ENCODE results near the gene CNTNAP5. TPM values are rescaled to one million over a fixed set of nuclear protein-coding genes. Genes with fewer than 3 reads are reported as not detected.

CNTNAP5 gene
- total and polyA plus RNA-seq, 2 donors from 2014 or later = 0.50 TPM; not detected in 1

- DNase-seq (no peak), FAIRE-seq (no peak)
- intact Hi-C loops (cut with DNase I) = no loop called here
- TF ChIP-seq CTCF (IDR thresholded peaks at IDR 0.05; ENCODE audit: borderline replicate concordance, extremely low read depth, insufficient read depth) = no peak
- H3K9me3 ChIP-seq (ENCODE audit: control insufficient read depth in 2 of 3, insufficient read depth in 1 of 3, low read length in 3 of 3) = no peaks in the 10 kb centered on the region
- H3K4me3 ChIP-seq (ENCODE audit: low read length in 3 of 3) = no peak overlapping the region
- no peak overlapping the region for H3K27ac ChIP-seq (ENCODE audit: low read depth in 2 of 2, low read length in 2 of 2)
- H3K27me3 ChIP-seq (ENCODE audit: control insufficient read depth, insufficient read depth, low read length) = no peaks in the 10 kb centered on the region
- no peaks in the 10 kb centered on the region for H3K36me3 ChIP-seq (ENCODE audit: control insufficient read depth in 2 of 3, insufficient read depth in 3 of 3, low read length in 3 of 3)
- H3K4me1 ChIP-seq (ENCODE audit: control insufficient read depth in 2 of 3, insufficient read depth in 2 of 3, low read depth in 1 of 3, low read length in 3 of 3) = no peaks in the 10 kb centered on the region
- H3K9ac ChIP-seq (ENCODE audit: low read length in 3 of 3) = no peak overlapping the region
Observed at GRCh38 chr2:124837496-124837895, 812.4 kb downstream of the CNTNAP5 start.

GRCh38 chr2:124838406-124838805 is 813.3 kb downstream of the CNTNAP5 start:
- no peak for TF ChIP-seq CTCF (IDR thresholded peaks at IDR 0.05; ENCODE audit: borderline replicate concordance, extremely low read depth, insufficient read depth)
- H3K9me3 ChIP-seq (ENCODE audit: control insufficient read depth in 2 of 3, insufficient read depth in 1 of 3, low read length in 3 of 3) = no peaks in the 10 kb centered on the region
- intact Hi-C loops (cut with DNase I) = no loop called here
- DNase-seq (no peak), FAIRE-seq (no peak)
- no peak overlapping the region for H3K27ac ChIP-seq (ENCODE audit: low read depth in 2 of 2, low read length in 2 of 2)
- no peaks in the 10 kb centered on the region for H3K36me3 ChIP-seq (ENCODE audit: control insufficient read depth in 2 of 3, insufficient read depth in 3 of 3, low read length in 3 of 3)
- no peak overlapping the region for H3K4me3 ChIP-seq (ENCODE audit: low read length in 3 of 3)
- no peaks in the 10 kb centered on the region for H3K4me1 ChIP-seq (ENCODE audit: control insufficient read depth in 2 of 3, insufficient read depth in 2 of 3, low read depth in 1 of 3, low read length in 3 of 3)
- H3K27me3 ChIP-seq (ENCODE audit: control insufficient read depth, insufficient read depth, low read length) = no peaks in the 10 kb centered on the region
- H3K9ac ChIP-seq (ENCODE audit: low read length in 3 of 3) = no peak overlapping the region

GRCh38 chr2:124867247-124867646 is 842.2 kb downstream of the CNTNAP5 start:
- H3K9ac ChIP-seq (ENCODE audit: low read length in 3 of 3) = no peak overlapping the region
- H3K27ac ChIP-seq (ENCODE audit: low read depth in 2 of 2, low read length in 2 of 2) = no peak overlapping the region
- H3K4me1 ChIP-seq (ENCODE audit: control insufficient read depth in 2 of 3, insufficient read depth in 2 of 3, low read depth in 1 of 3, low read length in 3 of 3) = no peaks in the 10 kb centered on the region
- FAIRE-seq = no peak
- no peaks in the 10 kb centered on the region for H3K27me3 ChIP-seq (ENCODE audit: control insufficient read depth, insufficient read depth, low read length)
- H3K4me3 ChIP-seq (ENCODE audit: low read length in 3 of 3) = no peak overlapping the region
- H3K9me3 ChIP-seq (ENCODE audit: control insufficient read depth in 2 of 3, insufficient read depth in 1 of 3, low read length in 3 of 3) = no peaks in the 10 kb centered on the region
- intact Hi-C loops (cut with DNase I) = no loop called here
- TF ChIP-seq CTCF (IDR thresholded peaks at IDR 0.05; ENCODE audit: borderline replicate concordance, extremely low read depth, insufficient read depth) = no peak
- H3K36me3 ChIP-seq (ENCODE audit: control insufficient read depth in 2 of 3, insufficient read depth in 3 of 3, low read length in 3 of 3) = no peaks in the 10 kb centered on the region
- DNase-seq = no peak

GRCh38 chr2:124874219-124874618 is 849.1 kb downstream of the CNTNAP5 start:
- no peaks in the 10 kb centered on the region for H3K36me3 ChIP-seq (ENCODE audit: control insufficient read depth in 2 of 3, insufficient read depth in 3 of 3, low read length in 3 of 3)
- H3K27ac ChIP-seq (ENCODE audit: low read depth in 2 of 2, low read length in 2 of 2) = no peak overlapping the region
- peak in 2 of 5 donors; percentile 8 to 40 for DNase-seq
- intact Hi-C loops (cut with DNase I) = no loop called here
- H3K9ac ChIP-seq (ENCODE audit: low read length in 3 of 3) = no peak overlapping the region
- no peaks in the 10 kb centered on the region for H3K27me3 ChIP-seq (ENCODE audit: control insufficient read depth, insufficient read depth, low read length)
- no peak overlapping the region for H3K4me3 ChIP-seq (ENCODE audit: low read length in 3 of 3)
- no peak for TF ChIP-seq CTCF (IDR thresholded peaks at IDR 0.05; ENCODE audit: borderline replicate concordance, extremely low read depth, insufficient read depth)
- FAIRE-seq = no peak
- no peaks in the 10 kb centered on the region for H3K4me1 ChIP-seq (ENCODE audit: control insufficient read depth in 2 of 3, insufficient read depth in 2 of 3, low read depth in 1 of 3, low read length in 3 of 3)
- no peaks in the 10 kb centered on the region for H3K9me3 ChIP-seq (ENCODE audit: control insufficient read depth in 2 of 3, insufficient read depth in 1 of 3, low read length in 3 of 3)
